Mucosa of descending colon (tissue), 3 donors: ENCODE measurements around the gene TMEM239. TPM values are rescaled to one million over a fixed set of nuclear protein-coding genes. Genes with fewer than 3 reads are reported as not detected.

Source experiments
- ATAC-seq: fragments of 200-7000 bp; cut with Tn5 transposase; one replicate; pipeline ENCODE4 v1.9.1; 2020; ENCODE audit warnings: mild to moderate bottlenecking, moderate library complexity
- DNase-seq, 3 donors: peaks; one replicate each; pipeline ENCODE4 v3.0.0-alpha.2; 2020
- H3K36me3 ChIP-seq: fragments of 200-600 bp; one replicate; pipeline ENCODE4 v1.8.0; 2021; ENCODE audit warnings: low read depth, mild to moderate bottlenecking
- H3K4me1 ChIP-seq: fragments of 200-600 bp; one replicate; pipeline ENCODE4 v1.8.0; 2021; ENCODE audit warnings: low read depth, mild to moderate bottlenecking
- H3K4me3 ChIP-seq: fragments of 200-600 bp; one replicate; pipeline ENCODE4 v1.8.0; 2021; ENCODE audit warnings: mild to moderate bottlenecking
- H3K9me3 ChIP-seq: fragments of 200-600 bp; one replicate; pipeline ENCODE4 v1.8.0; 2021; ENCODE audit warnings: mild to moderate bottlenecking
- intact Hi-C, 2 donors: fragments of 100-400 bp; cut with DNase I in 1 of 2; cut with micrococcal nuclease in 1 of 2; formaldehyde crosslinking; loops; one replicate each; pipeline versions ENCODE4 v1.11.0 to v1.11.1; 2022; cut with DNase I, micrococcal nuclease
- total RNA-seq, 3 donors: library from RNA; stranded (reverse); fragmentation: NEBNext Ultra II Directional in 2 of 3; extraction: Animal tissue kit (Norgen Biotek cat#: 25700) in 2 of 3; gene quantifications; one replicate each; pipeline versions ENCODE4 v1.2.1 to v1.2.4, GENCODE V29; 2021 to 2023
- TF ChIP-seq, protein P1 (sequence below): fragments of 200-600 bp; IDR thresholded peaks from one replicate; pipeline ENCODE4 v1.8.0; 2022; ENCODE audit warnings: antibody characterized with exemption, mild to moderate bottlenecking
- donor health status: DM: no; HTN: no; CAD: no; lungs with moderate emphysema.
- donor health status: DM: no; HTN: no; CAD: no.
- donor health status: DM: no; HTN: yes; CAD: no.

The TMEM239 gene
- total RNA-seq, 3 donors from 2014 or later, result not detected

GRCh38 chr20:2838170-2838797 is 22.1 kb downstream of the TMEM239 start:
- Histone ChIP-seq H3K9me3 (no peaks in the 10 kb centered on the region), H3K4me3 (no peak overlapping the region), H3K36me3 (no peaks in the 10 kb centered on the region), H3K4me1 (peaks cover 7% of the 10 kb centered on the region)
- no peak for DNase-seq
- no peak for ATAC-seq
- intact Hi-C loops, result no loop called here
- TF ChIP-seq, protein P1, sequence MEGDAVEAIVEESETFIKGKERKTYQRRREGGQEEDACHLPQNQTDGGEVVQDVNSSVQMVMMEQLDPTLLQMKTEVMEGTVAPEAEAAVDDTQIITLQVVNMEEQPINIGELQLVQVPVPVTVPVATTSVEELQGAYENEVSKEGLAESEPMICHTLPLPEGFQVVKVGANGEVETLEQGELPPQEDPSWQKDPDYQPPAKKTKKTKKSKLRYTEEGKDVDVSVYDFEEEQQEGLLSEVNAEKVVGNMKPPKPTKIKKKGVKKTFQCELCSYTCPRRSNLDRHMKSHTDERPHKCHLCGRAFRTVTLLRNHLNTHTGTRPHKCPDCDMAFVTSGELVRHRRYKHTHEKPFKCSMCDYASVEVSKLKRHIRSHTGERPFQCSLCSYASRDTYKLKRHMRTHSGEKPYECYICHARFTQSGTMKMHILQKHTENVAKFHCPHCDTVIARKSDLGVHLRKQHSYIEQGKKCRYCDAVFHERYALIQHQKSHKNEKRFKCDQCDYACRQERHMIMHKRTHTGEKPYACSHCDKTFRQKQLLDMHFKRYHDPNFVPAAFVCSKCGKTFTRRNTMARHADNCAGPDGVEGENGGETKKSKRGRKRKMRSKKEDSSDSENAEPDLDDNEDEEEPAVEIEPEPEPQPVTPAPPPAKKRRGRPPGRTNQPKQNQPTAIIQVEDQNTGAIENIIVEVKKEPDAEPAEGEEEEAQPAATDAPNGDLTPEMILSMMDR, result no peak

DNA sequence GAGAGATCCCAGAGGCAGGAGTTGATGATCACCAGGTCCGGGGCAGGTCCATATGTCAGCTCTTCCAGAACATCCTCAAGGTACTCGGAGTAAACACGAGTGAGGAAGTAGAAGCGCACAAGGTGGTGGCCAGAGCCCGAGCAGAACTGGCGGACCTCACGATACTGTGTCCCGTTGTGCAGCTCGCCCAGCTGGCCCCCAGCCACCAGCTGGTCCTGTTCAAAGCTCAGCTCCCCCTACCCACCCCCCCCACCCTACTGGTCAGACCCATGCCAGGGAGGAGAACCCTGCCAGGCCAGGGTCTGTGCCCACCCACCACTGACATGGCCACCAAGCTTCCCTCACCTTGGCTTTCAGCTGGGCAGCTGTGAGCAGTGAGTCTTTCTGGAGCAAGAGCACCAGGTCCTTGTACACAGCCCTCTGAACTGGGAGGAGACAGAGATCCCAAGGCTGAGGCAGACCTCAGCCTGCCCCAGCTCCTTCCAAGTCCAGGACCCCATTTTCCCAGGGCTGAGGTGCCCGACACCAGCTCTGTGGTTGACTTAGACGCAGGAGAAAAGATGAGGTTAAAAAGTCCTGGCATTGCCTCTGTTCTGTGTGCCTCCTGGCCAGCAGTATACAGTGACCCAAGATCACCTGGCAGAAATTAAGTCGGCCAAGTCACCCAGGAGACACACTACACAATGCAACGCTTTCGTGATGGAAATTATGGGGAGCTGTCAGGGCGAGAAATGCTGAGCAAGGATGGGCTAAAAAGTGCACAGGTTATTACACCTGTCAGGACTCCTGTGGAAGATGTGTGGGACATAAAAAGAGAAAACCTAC is 22.9 kb downstream of the TMEM239 start:
- Histone ChIP-seq H3K36me3 (no peaks in the 10 kb centered on the region), H3K4me1 (peaks cover 7% of the 10 kb centered on the region), H3K9me3 (no peaks in the 10 kb centered on the region), H3K4me3 (no peak overlapping the region)
- DNase-seq (no peak), ATAC-seq (no peak)
- intact Hi-C loops, result no loop called here
- TF ChIP-seq, protein P1, result no peak

DNA sequence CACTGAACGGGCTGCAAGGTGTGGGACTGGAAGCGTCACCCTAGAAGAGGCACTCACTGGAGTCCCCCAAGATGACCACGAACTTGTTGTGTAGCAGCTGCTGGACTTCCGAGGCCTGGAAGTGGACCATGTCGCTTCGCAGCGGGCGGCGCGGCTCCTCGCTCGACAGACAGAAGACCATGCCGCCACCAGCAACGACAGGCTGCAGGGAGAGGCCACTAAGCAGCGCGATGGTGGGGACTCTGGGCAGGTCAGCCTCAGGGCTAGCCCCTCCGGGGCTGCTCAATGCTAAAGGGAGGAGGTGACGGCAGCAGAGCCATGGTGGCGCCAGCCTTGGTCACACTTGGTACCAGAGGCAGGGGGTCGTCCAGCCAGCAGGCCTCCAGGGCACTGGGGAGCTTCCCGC is 23.6 kb downstream of the TMEM239 start:
- Histone ChIP-seq H3K4me3 (peak overlapping the region; percentile 64), H3K4me1 (peaks cover 7% of the 10 kb centered on the region), H3K36me3 (no peaks in the 10 kb centered on the region), H3K9me3 (no peaks in the 10 kb centered on the region)
- intact Hi-C loops, result no loop called here
- no peak for ATAC-seq
- peak in 2 of 3 donors; percentile 14 to 71 for DNase-seq
- TF ChIP-seq, protein P1, result no peak

- DNase-seq (peak; percentile 87 to 92 (median 92)), ATAC-seq (peak; percentile 98)
- intact Hi-C loops, result no loop called here
- Histone ChIP-seq H3K4me3 (peak within 1 kb of the TSS; percentile 64), H3K9me3 (no peaks in the 10 kb centered on the region), H3K36me3 (no peaks in the 10 kb centered on the region), H3K4me1 (peaks cover 7% of the 10 kb centered on the region)
- TF ChIP-seq, protein P1, result no peak
Measured at GRCh38 chr20:2840138-2840966, 24.2 kb downstream of the TMEM239 start, which contains the start of the genes PCED1A and VPS16. PCED1A (minus strand) TSS chr20:2840655; CDS start chr20:2839912, 743 bp downstream. VPS16 (plus strand) TSS chr20:2840745; CDS start chr20:2840775, 30 bp downstream.

DNA sequence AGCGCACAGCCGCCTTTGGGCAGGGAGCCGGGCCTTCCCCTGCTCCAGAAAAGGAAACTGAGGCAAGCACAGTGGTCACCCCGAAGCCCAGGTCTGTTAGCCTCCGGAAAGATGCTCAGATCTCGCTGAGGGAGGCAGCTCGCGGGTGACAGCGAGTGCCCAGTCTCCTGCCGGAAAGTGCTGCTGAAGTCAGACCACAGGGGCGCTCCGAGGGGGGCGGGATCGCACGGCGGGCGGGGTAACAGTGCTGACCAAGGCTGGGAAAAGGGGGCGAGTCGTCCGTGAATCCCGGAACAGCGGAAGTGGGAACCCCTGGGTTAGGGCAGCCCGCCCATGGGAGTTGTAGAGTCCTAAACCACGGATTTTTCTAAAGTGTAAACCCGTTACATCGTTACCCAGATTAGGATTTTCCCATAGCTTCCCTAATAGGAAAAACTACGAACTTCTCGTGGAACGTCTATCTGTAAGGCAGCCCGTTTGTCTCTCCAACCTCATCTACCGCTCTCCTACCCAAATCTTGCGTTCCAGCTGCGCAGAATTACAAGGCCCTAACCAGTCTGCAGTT is 24.9 kb downstream of the TMEM239 start:
- Histone ChIP-seq H3K4me3 (peak overlapping the region; percentile 64), H3K9me3 (no peaks in the 10 kb centered on the region), H3K36me3 (no peaks in the 10 kb centered on the region), H3K4me1 (peaks cover 7% of the 10 kb centered on the region)
- intact Hi-C loops, result no loop called here
- TF ChIP-seq, protein P1, result no peak
- peak; percentile 60 for ATAC-seq
- DNase-seq, result peak; percentile 58 to 80 (median 69)
